Osteocyte (in vitro differentiated cells): Measurements from ENCODE around the gene STMND1. TPM values are rescaled to one million over a fixed set of nuclear protein-coding genes. Genes with fewer than 3 reads are reported as not detected.

Experiments used
- DNase-seq: peaks from one replicate; pipeline ENCODE4 v3.0.0; 2021; ENCODE audit warnings: mixed read lengths; ENCODE audit not compliant: unreplicated experiment; ENCODE audit errors: extremely low spot score
- H3K27ac Mint-ChIP-seq: one replicate; pipeline ENCODE4 v1.8.0; 2021; ENCODE audit warnings: mild to moderate bottlenecking, mixed read lengths; ENCODE audit not compliant: unreplicated experiment
- H3K27me3 Mint-ChIP-seq: one replicate; pipeline ENCODE4 v1.8.0; 2021; ENCODE audit warnings: mixed read lengths; ENCODE audit not compliant: unreplicated experiment
- H3K36me3 Mint-ChIP-seq: one replicate; pipeline ENCODE4 v1.8.0; 2021; ENCODE audit warnings: mixed read lengths; ENCODE audit not compliant: unreplicated experiment
- H3K4me1 Mint-ChIP-seq: one replicate; pipeline ENCODE4 v1.8.0; 2021; ENCODE audit warnings: mixed read lengths; ENCODE audit not compliant: unreplicated experiment
- H3K4me3 Mint-ChIP-seq: one replicate; pipeline ENCODE4 v1.8.0; 2021; ENCODE audit warnings: mild to moderate bottlenecking, moderate library complexity, mixed read lengths; ENCODE audit not compliant: unreplicated experiment
- H3K9me3 Mint-ChIP-seq: one replicate; pipeline ENCODE4 v1.8.0; 2021; ENCODE audit warnings: mixed read lengths; ENCODE audit not compliant: unreplicated experiment
- CTCF ChIP-seq: fragments of 200-600 bp; sonication (generic); IDR thresholded peaks from 2 replicates; pipeline ENCODE4 v1.5.0; 2021; ENCODE audit warnings: antibody characterized with exemption, mild to moderate bottlenecking, moderate library complexity
- total RNA-seq: library from RNA; stranded (reverse); gene quantifications from 2 replicates; pipeline ENCODE4 v1.2.1, GENCODE V29; 2021

STMND1 gene
- total RNA-seq, 1 donor from 2014 or later = not detected

- Mint-ChIP-seq H3K27ac (no peak overlapping the region), H3K9me3 (no peaks in the 10 kb centered on the region), H3K4me1 (no peaks in the 10 kb centered on the region), H3K4me3 (no peak overlapping the region), H3K36me3 (no peaks in the 10 kb centered on the region), H3K27me3 (peaks cover 9% of the 10 kb centered on the region)
- TF ChIP-seq CTCF = no peak
- DNase-seq = no peak
Measured at GRCh38 chr6:17107863-17108262, 6.0 kb downstream of the STMND1 start.

GRCh38 chr6:17115251-17116116 is 13.6 kb downstream of the STMND1 start:
- no peak overlapping the region for H3K4me3 Mint-ChIP-seq
- peaks cover 12% of the 10 kb centered on the region for H3K4me1 Mint-ChIP-seq
- no peak for TF ChIP-seq CTCF
- no peaks in the 10 kb centered on the region for H3K36me3 Mint-ChIP-seq
- DNase-seq = no peak
- peak overlapping the region; percentile 58 for H3K27ac Mint-ChIP-seq
- H3K27me3 Mint-ChIP-seq = no peaks in the 10 kb centered on the region
- no peaks in the 10 kb centered on the region for H3K9me3 Mint-ChIP-seq

GRCh38 chr6:17116117-17116440 is 14.2 kb downstream of the STMND1 start:
- Mint-ChIP-seq H3K27ac (peak overlapping the region; percentile 58), H3K36me3 (no peaks in the 10 kb centered on the region), H3K27me3 (no peaks in the 10 kb centered on the region), H3K9me3 (no peaks in the 10 kb centered on the region), H3K4me1 (peaks cover 12% of the 10 kb centered on the region), H3K4me3 (no peak overlapping the region)
- no peak for DNase-seq
- no peak for TF ChIP-seq CTCF

GRCh38 chr6:17120019-17120418 is 18.2 kb downstream of the STMND1 start:
- H3K36me3 Mint-ChIP-seq = no peaks in the 10 kb centered on the region
- H3K4me3 Mint-ChIP-seq = no peak overlapping the region
- no peak overlapping the region for H3K27ac Mint-ChIP-seq
- peaks cover 33% of the 10 kb centered on the region for H3K4me1 Mint-ChIP-seq
- no peaks in the 10 kb centered on the region for H3K9me3 Mint-ChIP-seq
- TF ChIP-seq CTCF = no peak
- DNase-seq = no peak
- H3K27me3 Mint-ChIP-seq = no peaks in the 10 kb centered on the region

GRCh38 chr6:17125407-17125806 is 23.6 kb downstream of the STMND1 start:
- Mint-ChIP-seq H3K4me3 (no peak overlapping the region), H3K36me3 (no peaks in the 10 kb centered on the region), H3K9me3 (no peaks in the 10 kb centered on the region), H3K4me1 (peaks cover 34% of the 10 kb centered on the region), H3K27ac (no peak overlapping the region), H3K27me3 (peaks cover under 1% of the 10 kb centered on the region)
- no peak for TF ChIP-seq CTCF
- no peak for DNase-seq
